ENCODE data around the gene ARL6IP5.
A peak's percentile ranks its signal among the peaks of the same experiment; 100 is the strongest.

The ARL6IP5 gene

GRCh38 chr3:69084326-69085167 is at the start of gene ARL6IP5:
Gene ARL6IP5, plus strand, starts transcription at chr3:69084937. Its CDS starts 111 bp downstream, at chr3:69085048.
- DNase-seq: peak; percentile 79

GRCh38 chr3:69044608-69045007 is 40.1 kb upstream of the ARL6IP5 start:
- DNase-seq: no peak

DNA sequence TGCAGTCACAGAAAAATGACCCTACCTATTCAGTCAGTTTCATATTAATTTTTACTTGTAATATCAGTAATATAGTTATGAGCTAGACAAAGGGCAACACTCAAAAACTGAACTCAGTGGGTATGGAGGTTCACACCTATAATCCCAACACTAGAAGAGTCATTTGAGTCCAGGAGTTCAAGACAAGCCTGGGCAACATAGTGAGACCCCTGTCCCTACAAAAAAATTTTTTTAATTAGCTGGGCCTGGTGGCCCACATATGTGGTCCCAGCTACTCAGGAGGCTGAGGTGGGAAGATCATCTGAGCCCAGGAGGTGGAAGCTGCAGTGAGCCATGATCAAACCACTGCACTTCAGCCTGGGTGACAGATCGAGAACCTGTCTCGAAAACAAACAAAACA is 35.7 kb upstream of the ARL6IP5 start:
- DNase-seq: no peak

GRCh38 chr3:69051756-69052471 is 32.8 kb upstream of the ARL6IP5 start, which contains the start of gene TMF1:
Gene TMF1, minus strand, starts transcription at chr3:69052333. Its CDS starts 247 bp downstream, at chr3:69052086.
- DNase-seq: no peak

- no peak for DNase-seq
Measured at GRCh38 chr3:69052472-69052898, 32.3 kb upstream of the ARL6IP5 start.

- DNase-seq: no peak
Measured at GRCh38 chr3:69058180-69058946, 26.4 kb upstream of the ARL6IP5 start.

DNA sequence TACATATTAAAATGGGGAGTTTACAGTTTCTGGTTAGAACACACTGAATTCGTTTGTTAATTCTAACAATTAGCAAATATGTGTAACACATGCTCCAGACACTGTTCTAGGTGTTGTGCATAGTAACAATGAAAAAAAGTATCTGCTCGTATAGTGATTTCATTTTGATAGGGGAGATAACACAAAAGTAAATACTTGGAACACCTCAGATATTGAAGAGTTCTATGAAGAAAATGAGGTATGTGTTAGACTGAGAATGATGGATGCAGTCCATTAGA is 25.9 kb upstream of the ARL6IP5 start:
- no peak for DNase-seq

GRCh38 chr3:69059688-69060087 is 25.0 kb upstream of the ARL6IP5 start:
- no peak for DNase-seq

DNA sequence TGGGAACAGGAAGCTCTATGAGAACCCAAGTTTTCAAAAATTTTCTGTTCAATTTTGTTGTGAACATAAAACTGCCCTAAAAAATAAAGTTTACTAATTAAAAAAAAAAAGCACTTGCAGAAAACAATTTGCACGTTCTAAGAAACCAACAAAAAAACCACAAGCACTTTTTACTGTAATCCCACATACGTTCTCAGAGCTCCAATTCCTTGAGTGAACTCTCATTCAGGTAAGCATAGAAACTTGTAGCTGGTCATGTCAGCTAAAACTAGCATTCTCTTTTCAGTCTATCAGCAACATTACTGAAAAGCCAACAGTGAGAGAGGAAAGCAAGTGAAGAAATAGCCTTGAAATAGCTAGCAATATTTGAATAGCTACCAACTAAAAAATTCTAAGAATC is 21.1 kb upstream of the ARL6IP5 start:
- DNase-seq: no peak

DNA sequence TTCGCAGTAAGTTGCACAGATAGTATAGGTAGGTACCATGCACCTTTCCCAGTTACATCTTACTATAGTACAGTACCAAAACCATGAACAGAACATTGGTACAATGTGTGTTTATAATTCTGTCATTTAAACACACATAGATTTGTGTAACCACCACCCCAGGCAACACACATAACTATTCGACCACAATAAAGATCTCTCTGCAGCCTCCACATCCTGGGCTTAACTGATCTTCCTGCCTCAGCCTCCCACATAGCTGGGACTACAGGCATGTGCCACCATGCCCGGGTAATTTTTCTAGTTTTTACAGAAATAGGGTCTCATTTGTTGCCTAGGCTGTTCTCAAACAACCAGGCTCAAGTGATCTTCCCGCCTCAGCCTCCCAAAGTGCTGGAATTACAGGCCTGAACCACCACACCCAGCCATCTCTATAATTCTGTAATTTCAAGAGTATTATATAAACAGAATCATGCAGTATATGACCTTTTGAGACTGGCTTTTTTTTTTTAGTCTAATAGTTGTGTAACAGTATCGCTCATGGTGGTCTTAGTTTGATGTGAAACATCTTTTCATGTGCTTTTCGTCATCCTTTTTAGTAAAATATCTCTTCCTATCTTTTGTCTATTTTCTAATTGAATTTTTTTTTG is 19.3 kb upstream of the ARL6IP5 start:
- no peak for DNase-seq

DNA sequence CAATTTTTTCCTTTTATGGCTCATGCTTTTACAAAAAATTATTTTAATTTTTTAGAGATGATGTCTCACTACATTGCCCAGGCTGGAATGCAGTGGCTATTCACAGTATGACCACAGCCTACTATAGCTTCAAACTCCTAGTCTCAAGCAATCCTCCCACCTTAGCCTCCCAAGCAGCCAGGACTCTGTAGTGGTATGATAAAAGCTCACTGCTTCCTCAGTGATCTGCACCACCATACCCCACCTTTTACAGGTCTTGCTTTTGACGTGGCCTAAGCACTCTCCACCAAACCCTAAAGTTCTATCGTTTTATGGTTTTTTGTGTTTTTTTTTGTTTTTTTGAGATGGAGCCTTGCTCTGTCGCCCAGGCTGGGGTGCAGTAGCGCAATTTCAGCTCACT is 18.6 kb upstream of the ARL6IP5 start:
- DNase-seq: no peak

DNA sequence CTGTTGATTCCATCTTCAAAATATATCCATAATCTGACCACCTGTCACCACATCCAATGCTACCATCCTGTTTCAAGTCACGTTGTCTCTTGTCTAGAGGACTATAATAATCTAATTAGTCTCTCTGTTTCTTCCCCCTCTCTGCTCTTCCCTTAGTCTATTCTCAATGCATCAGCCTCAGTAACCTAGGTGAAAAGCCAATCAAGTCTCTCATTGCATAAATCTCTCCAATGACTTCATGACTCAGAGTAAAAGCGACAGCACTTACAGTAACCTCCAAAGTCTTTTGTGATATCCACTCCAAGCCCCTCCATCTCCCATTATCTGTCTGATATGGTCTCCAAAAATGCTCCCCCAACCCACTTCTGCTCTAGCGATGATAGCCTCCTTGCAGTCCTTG is 11.8 kb upstream of the ARL6IP5 start:
- DNase-seq: no peak

DNA sequence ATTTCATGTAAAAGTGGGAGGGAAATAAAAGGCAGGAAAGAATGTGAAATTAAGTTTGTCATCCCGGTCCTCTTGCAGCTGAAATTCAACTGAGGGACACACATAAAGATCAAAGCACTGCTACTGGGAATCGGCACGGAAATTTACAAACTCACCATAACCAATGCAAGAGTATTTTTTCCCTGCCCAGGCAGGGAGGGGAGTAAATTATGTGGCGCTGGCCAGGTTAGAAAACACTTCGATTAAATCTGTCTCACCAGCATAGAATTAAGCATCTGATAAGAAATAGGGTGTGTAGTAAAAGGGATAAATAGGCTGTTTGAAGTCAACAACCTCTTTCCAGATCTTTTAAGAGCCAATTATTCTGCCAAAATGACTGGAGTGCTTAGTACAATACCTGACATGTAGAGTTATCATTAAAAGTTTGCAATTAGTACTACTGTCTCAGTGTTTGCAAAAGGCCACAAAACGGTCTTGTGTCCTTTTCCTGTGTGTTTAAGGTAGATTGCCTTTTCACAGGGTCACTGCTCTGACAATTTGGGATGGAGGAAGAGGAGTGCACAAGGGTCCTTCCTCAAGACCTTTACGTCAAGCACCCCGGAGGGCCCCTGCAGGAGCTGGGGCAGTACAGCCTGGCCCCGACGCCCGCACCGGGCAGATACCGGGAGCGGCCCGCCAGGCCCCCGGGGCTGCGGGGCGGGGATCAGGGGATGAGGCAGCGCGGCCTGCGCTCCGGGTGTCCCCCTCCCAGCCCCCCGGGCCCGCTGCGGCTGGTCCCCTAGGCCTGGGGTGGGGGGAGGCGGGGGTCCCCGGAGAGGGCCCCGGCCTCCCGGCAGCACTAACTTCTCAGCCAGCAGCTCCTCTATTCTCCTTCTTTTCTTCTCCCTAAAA is 5.2 kb upstream of the ARL6IP5 start:
- DNase-seq: no peak

- peak; percentile 52 for DNase-seq
Measured at GRCh38 chr3:69080233-69080920, 4.4 kb upstream of the ARL6IP5 start, which contains the start of gene UBA3. Gene UBA3, minus strand, starts transcription at chr3:69080365. Its CDS starts 12 bp downstream, at chr3:69080353.

DNA sequence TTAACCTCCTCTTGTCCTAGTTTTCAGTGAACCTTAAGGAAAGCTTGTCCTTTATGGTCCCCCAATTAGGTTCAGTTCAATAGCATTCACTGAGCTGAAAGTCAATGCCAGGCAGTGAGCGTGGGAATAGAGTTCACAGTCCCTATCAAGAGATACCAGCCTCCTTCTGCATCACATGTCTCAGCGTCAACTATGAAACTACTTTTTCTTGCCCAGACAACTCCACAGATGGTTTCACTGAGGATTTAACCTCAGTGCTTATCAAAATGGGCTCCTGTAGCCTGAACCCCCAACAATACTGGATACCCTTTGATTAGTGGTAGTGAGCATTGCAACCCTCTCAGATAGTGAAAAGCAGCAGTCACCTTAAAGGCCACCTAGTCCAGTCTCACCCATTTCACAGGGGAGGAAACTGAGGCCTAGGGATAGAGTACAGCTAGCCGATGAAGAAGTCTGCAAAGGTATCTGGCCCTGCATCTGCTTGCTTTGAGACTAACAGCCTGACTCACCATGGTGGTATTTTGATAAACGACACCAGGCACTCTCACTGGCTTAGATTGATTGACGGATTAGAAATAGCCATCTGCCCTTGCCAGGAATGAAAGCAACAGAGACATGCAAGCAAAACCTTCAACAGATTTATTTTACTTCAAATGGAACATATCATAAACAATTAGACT is 3.0 kb upstream of the ARL6IP5 start:
- DNase-seq: no peak

DNA sequence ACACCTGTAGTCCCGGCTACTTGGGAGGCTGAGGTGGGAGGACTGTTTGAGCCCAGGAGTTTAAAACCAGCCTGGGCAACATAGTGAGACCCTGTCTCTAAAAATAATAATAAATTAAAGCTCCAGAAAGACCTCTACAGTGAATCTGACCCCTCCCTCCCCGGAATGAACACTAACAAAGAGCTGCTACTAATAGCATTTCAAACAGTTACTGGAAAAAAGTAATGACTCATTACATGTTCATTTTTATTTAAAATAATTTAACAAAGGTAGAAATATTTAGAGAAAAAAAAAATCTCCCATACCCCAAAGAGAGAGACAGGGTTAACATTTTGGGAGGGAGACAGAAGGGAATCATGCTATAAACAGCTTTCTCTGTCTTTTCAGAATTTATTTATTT is 2.4 kb upstream of the ARL6IP5 start:
- no peak for DNase-seq

DNA sequence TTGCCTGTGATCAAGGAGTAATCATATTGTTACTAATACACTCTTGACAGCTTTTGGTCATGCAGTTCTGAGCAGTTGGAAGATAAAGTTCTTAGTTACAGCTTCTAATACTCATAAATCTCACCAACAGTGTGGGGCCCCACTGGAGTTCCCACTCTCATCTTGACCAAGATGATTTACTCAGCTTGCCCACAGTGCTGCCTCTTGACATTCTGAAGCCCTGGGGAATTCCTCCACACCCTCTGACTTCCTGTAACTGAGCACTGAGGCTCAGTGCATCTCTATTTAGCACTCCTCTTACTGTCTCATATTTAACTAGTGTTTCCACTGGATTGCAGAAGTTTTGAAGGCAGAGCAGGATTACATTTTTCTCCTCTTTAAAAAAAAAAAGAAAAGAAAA is 1.9 kb upstream of the ARL6IP5 start:
- DNase-seq: no peak

- no peak for DNase-seq
Measured at GRCh38 chr3:69085168-69085832, 563 bp downstream of the ARL6IP5 start.

GRCh38 chr3:69085833-69086722 is 1.3 kb downstream of the ARL6IP5 start:
- DNase-seq: peak; percentile 23
